SU-DHL-6 (cell line): ENCODE results near the gene SNTG2.

Experiments
- H2AFZ ChIP-seq: fragments of 200-600 bp; sonication (generic); 2 replicates; pipeline ENCODE4 v1.6.1; 2014; ENCODE audit warnings: low read depth, mild to moderate bottlenecking, moderate library complexity, mixed read lengths, antibody characterized with exemption, low read length; ENCODE audit not compliant: severe bottlenecking
- H3F3A ChIP-seq: fragments of 200-600 bp; shearing (Covaris generic); 2 replicates; pipeline ENCODE4 v1.6.0; 2016; ENCODE audit warnings: antibody characterized with exemption, mild to moderate bottlenecking; ENCODE audit not compliant: insufficient read depth
- H3K27ac ChIP-seq: fragments of 200-600 bp; sonication (generic); 2 replicates; pipeline ENCODE4 v1.5.1; 2016; ENCODE audit warnings: low read depth, mild to moderate bottlenecking, low read length, moderate library complexity, mixed read lengths
- H3K27me3 ChIP-seq: fragments of 200-600 bp; sonication (generic), shearing (Covaris generic); 2 replicates; pipeline ENCODE4 v1.6.0; 2014; ENCODE audit warnings: mild to moderate bottlenecking, low read length
- H3K36me3 ChIP-seq: fragments of 200-600 bp; sonication (generic); 2 replicates; pipeline ENCODE4 v1.6.1; 2014; ENCODE audit warnings: mild to moderate bottlenecking, low read length, mixed read lengths
- H3K4me2 ChIP-seq: fragments of 300-600, 200-600 bp; shearing (Covaris generic), sonication (generic); 2 replicates; pipeline ENCODE4 v1.6.0; 2014; ENCODE audit warnings: low read length, low read depth, mild to moderate bottlenecking; ENCODE audit not compliant: poor library complexity, severe bottlenecking
- H3K4me3 ChIP-seq: fragments of 200-600 bp; sonication (generic); 2 replicates; pipeline ENCODE4 v1.5.1; 2014; ENCODE audit warnings: antibody characterized with exemption, low read length, mild to moderate bottlenecking, mixed read lengths; ENCODE audit not compliant: insufficient read depth, poor library complexity, severe bottlenecking
- H3K79me2 ChIP-seq: fragments of 200-600 bp; sonication (generic); 2 replicates; pipeline ENCODE4 v1.6.1; 2014; ENCODE audit warnings: mild to moderate bottlenecking, low read length, moderate library complexity; ENCODE audit not compliant: insufficient read depth
- H3K9ac ChIP-seq: fragments of 200-600 bp; sonication (generic); 2 replicates; pipeline ENCODE4 v1.7.0; 2014; ENCODE audit warnings: mild to moderate bottlenecking, low read length
- H3K9me2 ChIP-seq: fragments of 200-600 bp; sonication (generic); replicated peaks from 2 replicates; pipeline ENCODE4 v1.6.1; 2014; ENCODE audit warnings: low read length; ENCODE audit not compliant: insufficient read depth
- H3K9me3 ChIP-seq: fragments of 200-600 bp; sonication (generic); 2 replicates; pipeline ENCODE4 v1.6.1; 2014; ENCODE audit warnings: low read length, mixed read lengths; ENCODE audit not compliant: insufficient read depth
- H4K20me1 ChIP-seq: fragments of 200-600 bp; sonication (generic); 2 replicates; pipeline ENCODE4 v1.6.1; 2014; ENCODE audit warnings: low read depth, mild to moderate bottlenecking, antibody characterized with exemption, low read length, moderate library complexity, mixed read lengths
- EZH2phosphoT487 ChIP-seq: fragments of 200-600 bp; sonication (generic), shearing (Covaris generic); conservative IDR thresholded peaks from 2 replicates; pipeline ENCODE4 v1.6.1; 2018; ENCODE audit warnings: mild to moderate bottlenecking, antibody characterized with exemption, low read length, moderate library complexity, mixed read lengths
- TF ChIP-seq, protein P1 (sequence below): fragments of 200-600 bp; sonication (generic); IDR thresholded peaks from one replicate; pipeline ENCODE4 v1.5.1; 2017; ENCODE audit warnings: antibody characterized with exemption, mild to moderate bottlenecking, low read length, moderate library complexity; ENCODE audit not compliant: insufficient read depth, poor library complexity, severe bottlenecking

SNTG2 gene

DNA sequence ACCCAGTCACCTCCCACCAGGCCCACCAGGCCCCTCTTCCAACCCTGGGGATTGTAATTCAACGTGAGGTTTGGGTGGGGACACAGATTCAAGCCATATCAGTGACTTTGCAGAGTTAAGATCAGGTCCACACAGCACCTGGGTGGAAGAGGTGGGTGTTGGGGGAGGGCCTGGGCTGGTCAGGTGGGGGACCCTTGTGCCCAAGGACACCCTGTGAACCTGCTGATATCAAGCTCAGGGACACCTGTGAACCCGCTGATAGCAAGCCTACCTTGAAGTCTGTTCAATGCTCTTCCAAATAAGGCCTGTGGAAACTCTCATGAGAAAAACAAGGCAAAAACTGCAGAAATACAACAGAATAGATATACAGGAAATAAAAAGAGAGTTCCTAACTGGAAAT is 442.7 kb downstream of the SNTG2 start:
- Histone ChIP-seq H3K9me2 (no peaks in the 10 kb centered on the region), H3K27me3 (no peaks in the 10 kb centered on the region), H4K20me1 (no peaks in the 10 kb centered on the region), H3K4me3 (no peak overlapping the region), H2AFZ (no peak overlapping the region), H3F3A (no peaks in the 10 kb centered on the region), H3K4me2 (no peak overlapping the region), H3K27ac (no peak overlapping the region), H3K79me2 (no peaks in the 10 kb centered on the region), H3K9me3 (no peaks in the 10 kb centered on the region), H3K9ac (no peak overlapping the region), H3K36me3 (no peaks in the 10 kb centered on the region)
- no peak for TF ChIP-seq EZH2phosphoT487
- TF ChIP-seq, protein P1, sequence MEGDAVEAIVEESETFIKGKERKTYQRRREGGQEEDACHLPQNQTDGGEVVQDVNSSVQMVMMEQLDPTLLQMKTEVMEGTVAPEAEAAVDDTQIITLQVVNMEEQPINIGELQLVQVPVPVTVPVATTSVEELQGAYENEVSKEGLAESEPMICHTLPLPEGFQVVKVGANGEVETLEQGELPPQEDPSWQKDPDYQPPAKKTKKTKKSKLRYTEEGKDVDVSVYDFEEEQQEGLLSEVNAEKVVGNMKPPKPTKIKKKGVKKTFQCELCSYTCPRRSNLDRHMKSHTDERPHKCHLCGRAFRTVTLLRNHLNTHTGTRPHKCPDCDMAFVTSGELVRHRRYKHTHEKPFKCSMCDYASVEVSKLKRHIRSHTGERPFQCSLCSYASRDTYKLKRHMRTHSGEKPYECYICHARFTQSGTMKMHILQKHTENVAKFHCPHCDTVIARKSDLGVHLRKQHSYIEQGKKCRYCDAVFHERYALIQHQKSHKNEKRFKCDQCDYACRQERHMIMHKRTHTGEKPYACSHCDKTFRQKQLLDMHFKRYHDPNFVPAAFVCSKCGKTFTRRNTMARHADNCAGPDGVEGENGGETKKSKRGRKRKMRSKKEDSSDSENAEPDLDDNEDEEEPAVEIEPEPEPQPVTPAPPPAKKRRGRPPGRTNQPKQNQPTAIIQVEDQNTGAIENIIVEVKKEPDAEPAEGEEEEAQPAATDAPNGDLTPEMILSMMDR = no peak

DNA sequence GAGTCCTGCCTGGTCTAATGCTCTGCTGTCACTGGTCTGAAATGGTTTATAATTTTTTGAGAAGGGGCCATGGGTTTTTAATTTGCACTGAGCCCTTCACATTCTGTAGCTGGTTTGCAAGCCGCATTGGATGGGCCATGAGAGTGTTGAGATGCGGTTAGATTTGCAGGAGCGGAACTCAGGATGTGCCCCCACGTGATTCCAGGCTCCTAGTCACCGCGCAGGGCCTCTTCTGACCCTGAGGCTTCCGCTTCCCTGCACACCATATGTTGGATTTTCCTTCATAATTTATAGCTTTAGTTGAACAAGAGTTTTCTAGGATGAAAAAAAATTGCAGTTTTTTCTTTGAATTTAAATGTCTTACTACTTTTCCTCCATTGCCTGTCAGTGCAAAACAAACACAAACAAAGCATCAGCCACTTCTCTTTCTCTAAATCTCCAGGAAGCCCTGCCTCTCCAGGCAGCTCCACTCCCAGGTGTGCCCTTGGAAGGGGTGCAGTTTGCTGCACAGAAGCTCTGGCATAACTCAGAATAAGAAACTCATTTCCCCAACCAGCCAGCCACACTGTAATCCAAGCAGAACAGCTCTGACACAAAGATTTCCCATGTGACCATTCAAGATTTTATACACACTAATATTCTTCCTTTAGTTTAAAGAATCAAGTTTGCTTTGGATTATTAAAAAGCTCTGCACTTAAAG is 444.2 kb downstream of the SNTG2 start:
- Histone ChIP-seq H4K20me1 (no peaks in the 10 kb centered on the region), H3K9me2 (no peaks in the 10 kb centered on the region), H3K36me3 (no peaks in the 10 kb centered on the region), H3K79me2 (no peaks in the 10 kb centered on the region), H3K9me3 (no peaks in the 10 kb centered on the region), H3K9ac (no peak overlapping the region), H2AFZ (no peak overlapping the region), H3K4me3 (no peak overlapping the region), H3K27ac (no peak overlapping the region), H3K27me3 (no peaks in the 10 kb centered on the region), H3F3A (no peaks in the 10 kb centered on the region), H3K4me2 (no peak overlapping the region)
- TF ChIP-seq, protein P1 = no peak
- no peak for TF ChIP-seq EZH2phosphoT487

DNA sequence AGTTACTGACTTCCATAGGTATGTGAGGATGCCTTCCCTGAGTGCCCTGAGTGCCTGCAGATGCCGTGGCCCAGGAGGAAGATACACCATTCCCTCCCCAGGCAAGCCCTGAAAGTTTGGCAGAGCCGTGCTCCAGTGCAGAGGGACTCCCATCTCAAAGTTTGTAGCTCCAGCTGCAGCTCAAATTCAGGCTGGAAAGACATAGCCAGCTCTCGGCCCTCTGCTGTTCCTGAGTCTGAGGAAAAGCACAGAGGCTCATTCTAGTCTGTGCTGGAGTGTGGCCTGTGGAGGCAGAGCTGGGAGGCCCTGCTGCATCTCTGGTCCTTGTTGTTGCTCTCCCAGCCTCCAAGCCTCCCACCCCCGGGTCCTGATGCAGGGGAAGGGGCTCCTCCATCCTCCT is 446.7 kb downstream of the SNTG2 start:
- no peaks in the 10 kb centered on the region for H3K36me3 ChIP-seq
- no peak overlapping the region for H2AFZ ChIP-seq
- H3K4me2 ChIP-seq = no peak overlapping the region
- no peak for TF ChIP-seq EZH2phosphoT487
- TF ChIP-seq, protein P1 = no peak
- H3F3A ChIP-seq = no peaks in the 10 kb centered on the region
- no peak overlapping the region for H3K9ac ChIP-seq
- H3K9me3 ChIP-seq = no peaks in the 10 kb centered on the region
- no peaks in the 10 kb centered on the region for H3K27me3 ChIP-seq
- no peaks in the 10 kb centered on the region for H4K20me1 ChIP-seq
- no peak overlapping the region for H3K4me3 ChIP-seq
- no peaks in the 10 kb centered on the region for H3K9me2 ChIP-seq
- no peaks in the 10 kb centered on the region for H3K79me2 ChIP-seq
- H3K27ac ChIP-seq = no peak overlapping the region
